MM.1S (cell line): Measurements from ENCODE around the gene EED.
"Not testable (repeated sequence)": the region's sequence is repeated elsewhere in the genome, so short reads cannot be mapped to it uniquely, and the experiment has no call there.

Source experiments
- DNase-seq: peaks from one replicate; pipeline ENCODE4 v3.0.0-alpha.2; 2015
- H2AFZ ChIP-seq: fragments of 300-600 bp; sonication (generic); 2 replicates; pipeline ENCODE4 v1.6.0; 2016; ENCODE audit warnings: antibody characterized with exemption, low read length
- H3F3A ChIP-seq: fragments of 300-600 bp; sonication (generic); 2 replicates; pipeline ENCODE4 v1.6.1; 2016; ENCODE audit warnings: mild to moderate bottlenecking, antibody characterized with exemption, low read length, moderate library complexity, mixed read lengths; ENCODE audit not compliant: insufficient read depth
- H3K27ac ChIP-seq: fragments of 300-600 bp; sonication (generic); 2 replicates; pipeline ENCODE4 v1.5.1; 2016; ENCODE audit warnings: mild to moderate bottlenecking, low read length
- H3K27me3 ChIP-seq: fragments of 300-600 bp; sonication (generic); replicated peaks from 2 replicates; pipeline ENCODE4 v1.6.0; 2016; ENCODE audit warnings: low read length; ENCODE audit not compliant: insufficient read depth
- H3K36me3 ChIP-seq: fragments of 300-600 bp; sonication (generic); replicated peaks from 2 replicates; pipeline ENCODE4 v1.6.1; 2016; ENCODE audit warnings: mild to moderate bottlenecking, low read length, mixed read lengths; ENCODE audit not compliant: insufficient read depth
- H3K4me1 ChIP-seq: fragments of 300-600 bp; sonication (generic); 2 replicates; pipeline ENCODE4 v1.6.1; 2016; ENCODE audit warnings: low read length, mixed read lengths
- H3K4me2 ChIP-seq: fragments of 300-600 bp; sonication (generic); 2 replicates; pipeline ENCODE4 v1.6.0; 2016; ENCODE audit warnings: low read depth, low read length
- H3K4me3 ChIP-seq: fragments of 300-600 bp; sonication (generic); 2 replicates; pipeline ENCODE4 v1.5.1; 2016; ENCODE audit warnings: low read length, mixed read lengths
- H3K79me2 ChIP-seq: fragments of 300-600 bp; sonication (generic); 2 replicates; pipeline ENCODE4 v1.6.1; 2016; ENCODE audit warnings: mixed run types, low read length, mixed read lengths
- H3K9ac ChIP-seq: fragments of 300-600 bp; sonication (generic); 2 replicates; pipeline ENCODE4 v1.6.1; 2016; ENCODE audit warnings: low read length, mixed read lengths
- H3K9me2 ChIP-seq: fragments of 300-600 bp; sonication (generic); replicated peaks from 2 replicates; pipeline ENCODE4 v1.6.1; 2016; ENCODE audit warnings: mild to moderate bottlenecking, low read length, mixed read lengths; ENCODE audit not compliant: insufficient read depth
- H3K9me3 ChIP-seq: fragments of 300-600 bp; sonication (generic); replicated peaks from 2 replicates; pipeline ENCODE4 v1.6.1; 2016; ENCODE audit warnings: mild to moderate bottlenecking, low read length, mixed read lengths; ENCODE audit not compliant: insufficient read depth
- H4K20me1 ChIP-seq: fragments of 300-600 bp; sonication (generic); 2 replicates; pipeline ENCODE4 v1.6.1; 2016; ENCODE audit warnings: mild to moderate bottlenecking, low read length, moderate library complexity, mixed read lengths; ENCODE audit not compliant: insufficient read depth
- EZH2 ChIP-seq: fragments of 300-600 bp; sonication (generic); optimal IDR thresholded peaks from 2 replicates; pipeline ENCODE3; 2017; ENCODE audit warnings: low read depth, mild to moderate bottlenecking, antibody characterized with exemption, low read length, mixed read lengths
- EZH2phosphoT487 ChIP-seq: fragments of 300-600 bp; sonication (generic); IDR thresholded peaks from 2 replicates; pipeline ENCODE4 v1.6.1; 2018; ENCODE audit warnings: antibody characterized with exemption, low read length
- TF ChIP-seq, protein P1 (sequence below): fragments of 300-600 bp; sonication (generic); IDR thresholded peaks from 2 replicates; pipeline ENCODE4 v1.5.1; 2016; ENCODE audit warnings: antibody characterized with exemption, low read length, mixed read lengths

Gene EED

DNA sequence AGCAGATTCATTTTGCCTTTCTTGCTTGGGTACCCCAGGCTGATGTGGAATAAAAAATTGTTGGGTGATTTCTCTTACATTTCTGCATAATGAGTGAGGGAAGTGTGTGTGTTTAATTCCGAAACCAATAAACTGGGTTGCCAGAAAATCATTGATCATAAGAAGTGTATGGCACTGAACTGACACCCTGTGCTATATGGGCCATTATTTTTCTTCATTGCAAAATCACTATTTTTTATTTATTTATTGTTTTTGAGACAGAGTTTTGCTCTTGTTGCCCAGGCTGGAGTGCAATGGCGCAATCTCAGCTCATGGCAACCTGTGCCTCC is 42.9 kb downstream of the EED start:
- no peak overlapping the region for H3K4me3 ChIP-seq
- H2AFZ ChIP-seq = no peak overlapping the region
- no peak overlapping the region for H3K27ac ChIP-seq
- no peaks in the 10 kb centered on the region for H3K27me3 ChIP-seq
- H3K9ac ChIP-seq = no peak overlapping the region
- H3K36me3 ChIP-seq = no peaks in the 10 kb centered on the region
- H3F3A ChIP-seq = peaks cover 5% of the 10 kb centered on the region; the same call in 1 of the 2 replicates
- no peaks in the 10 kb centered on the region for H3K9me2 ChIP-seq
- H3K79me2 ChIP-seq = no peaks in the 10 kb centered on the region
- no peak for TF ChIP-seq EZH2
- no peak for TF ChIP-seq EZH2phosphoT487
- TF ChIP-seq, protein P1, sequence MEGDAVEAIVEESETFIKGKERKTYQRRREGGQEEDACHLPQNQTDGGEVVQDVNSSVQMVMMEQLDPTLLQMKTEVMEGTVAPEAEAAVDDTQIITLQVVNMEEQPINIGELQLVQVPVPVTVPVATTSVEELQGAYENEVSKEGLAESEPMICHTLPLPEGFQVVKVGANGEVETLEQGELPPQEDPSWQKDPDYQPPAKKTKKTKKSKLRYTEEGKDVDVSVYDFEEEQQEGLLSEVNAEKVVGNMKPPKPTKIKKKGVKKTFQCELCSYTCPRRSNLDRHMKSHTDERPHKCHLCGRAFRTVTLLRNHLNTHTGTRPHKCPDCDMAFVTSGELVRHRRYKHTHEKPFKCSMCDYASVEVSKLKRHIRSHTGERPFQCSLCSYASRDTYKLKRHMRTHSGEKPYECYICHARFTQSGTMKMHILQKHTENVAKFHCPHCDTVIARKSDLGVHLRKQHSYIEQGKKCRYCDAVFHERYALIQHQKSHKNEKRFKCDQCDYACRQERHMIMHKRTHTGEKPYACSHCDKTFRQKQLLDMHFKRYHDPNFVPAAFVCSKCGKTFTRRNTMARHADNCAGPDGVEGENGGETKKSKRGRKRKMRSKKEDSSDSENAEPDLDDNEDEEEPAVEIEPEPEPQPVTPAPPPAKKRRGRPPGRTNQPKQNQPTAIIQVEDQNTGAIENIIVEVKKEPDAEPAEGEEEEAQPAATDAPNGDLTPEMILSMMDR = no peak
- no peak for DNase-seq
- no peak overlapping the region for H3K4me2 ChIP-seq
- no peaks in the 10 kb centered on the region for H3K9me3 ChIP-seq
- H4K20me1 ChIP-seq = no peaks in the 10 kb centered on the region
- peaks cover 7% of the 10 kb centered on the region; the same call in 1 of the 2 replicates for H3K4me1 ChIP-seq

DNA sequence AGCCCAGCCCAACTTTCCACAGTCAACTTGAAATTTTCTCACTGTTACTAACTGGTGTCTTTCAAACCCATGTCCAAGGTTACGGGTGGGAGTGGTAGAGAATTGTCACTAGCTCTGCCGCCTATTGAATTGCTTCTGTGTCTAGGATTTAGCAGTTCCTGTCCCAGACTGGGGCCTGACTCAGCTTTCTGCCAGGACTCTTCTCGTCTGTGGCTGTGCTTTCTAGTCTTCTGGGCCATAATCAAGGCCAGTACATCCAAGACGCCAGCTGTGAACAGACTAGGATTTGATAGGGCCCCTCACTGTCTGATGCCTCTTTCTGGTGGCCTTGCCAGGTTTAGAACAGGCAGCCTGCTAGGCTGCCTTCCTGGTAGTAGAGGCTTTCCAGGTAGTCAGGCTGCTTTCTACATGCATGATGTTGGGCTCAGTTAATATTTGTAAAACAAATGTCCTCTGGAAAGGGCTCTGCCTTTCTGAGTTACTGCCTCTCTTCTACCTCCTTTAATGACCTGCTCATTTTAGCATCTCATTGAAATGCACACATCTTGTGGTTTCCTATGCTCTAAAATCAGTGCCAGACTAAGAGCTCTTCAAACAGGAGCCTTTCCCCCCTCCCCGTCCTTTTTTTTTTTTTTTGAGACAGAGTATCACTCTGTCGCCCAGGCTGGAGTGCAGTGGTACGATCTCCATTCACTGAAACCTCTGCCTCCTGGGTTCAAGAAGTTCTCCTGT is 44.4 kb downstream of the EED start:
- Histone ChIP-seq H3K4me3 (no peak overlapping the region), H3K36me3 (no peaks in the 10 kb centered on the region), H3K79me2 (no peaks in the 10 kb centered on the region), H3K9ac (no peak overlapping the region), H3K9me2 (no peaks in the 10 kb centered on the region), H3F3A (peaks cover 5% of the 10 kb centered on the region; the same call in 1 of the 2 replicates), H2AFZ (no peak overlapping the region), H4K20me1 (no peaks in the 10 kb centered on the region), H3K4me2 (no peak overlapping the region), H3K27me3 (no peaks in the 10 kb centered on the region), H3K9me3 (no peaks in the 10 kb centered on the region), H3K27ac (no peak overlapping the region), H3K4me1 (peaks cover 7% of the 10 kb centered on the region; the same call in 1 of the 2 replicates)
- TF ChIP-seq EZH2phosphoT487 (no peak), EZH2 (no peak)
- TF ChIP-seq, protein P1 = no peak
- no peak for DNase-seq

DNA sequence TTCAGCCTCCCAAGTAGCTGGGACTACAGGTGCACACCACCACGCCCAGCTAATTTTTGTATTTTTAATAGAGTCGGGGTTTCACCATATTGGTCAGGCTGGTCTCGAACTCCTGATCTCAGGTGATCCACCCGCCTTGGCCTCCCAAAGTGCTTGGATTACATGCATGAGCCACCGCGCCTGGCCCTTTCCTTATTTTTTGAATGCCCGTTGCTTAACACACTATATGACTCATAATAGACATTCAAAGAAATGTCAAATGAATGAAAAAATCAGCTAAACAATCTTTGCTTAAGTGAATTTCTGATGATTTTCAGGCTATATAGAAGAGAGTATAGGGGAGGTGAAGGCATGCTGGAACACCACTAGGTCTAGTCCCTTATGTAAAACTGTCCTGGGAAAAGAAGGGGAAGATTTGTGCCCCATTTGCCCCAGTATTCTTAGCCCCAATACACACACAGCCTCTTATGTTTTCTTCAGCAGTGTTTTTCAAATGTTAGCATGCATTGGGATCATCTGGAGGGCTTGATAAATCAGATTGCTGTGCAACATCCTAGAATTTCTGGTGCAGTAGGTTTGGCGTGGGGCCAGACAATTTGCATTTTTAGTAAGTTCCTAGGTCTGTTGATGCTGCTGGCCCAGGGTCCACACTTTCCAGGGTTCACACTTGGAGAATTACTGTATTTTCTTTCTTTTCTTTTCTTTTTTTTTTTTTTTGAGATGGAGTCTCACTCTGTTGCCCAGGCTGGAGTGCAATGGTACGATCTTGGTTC is 45.1 kb downstream of the EED start:
- not testable (repeated sequence) for H3K79me2 ChIP-seq, H3K4me3 ChIP-seq, H3F3A ChIP-seq, H3K9me3 ChIP-seq, H3K36me3 ChIP-seq, H3K27ac ChIP-seq, H3K4me1 ChIP-seq, DNase-seq, H3K27me3 ChIP-seq, H3K4me2 ChIP-seq, H3K9ac ChIP-seq, H2AFZ ChIP-seq, H4K20me1 ChIP-seq, H3K9me2 ChIP-seq
